ENCODE measurements around the gene SAMD9L. TPM values are rescaled to one million over a fixed set of nuclear protein-coding genes. Genes with fewer than 3 reads are reported as not detected.

SAMD9L gene
- total RNA-seq, 1 experiment from 2014 or later = 0.49 TPM

DNA sequence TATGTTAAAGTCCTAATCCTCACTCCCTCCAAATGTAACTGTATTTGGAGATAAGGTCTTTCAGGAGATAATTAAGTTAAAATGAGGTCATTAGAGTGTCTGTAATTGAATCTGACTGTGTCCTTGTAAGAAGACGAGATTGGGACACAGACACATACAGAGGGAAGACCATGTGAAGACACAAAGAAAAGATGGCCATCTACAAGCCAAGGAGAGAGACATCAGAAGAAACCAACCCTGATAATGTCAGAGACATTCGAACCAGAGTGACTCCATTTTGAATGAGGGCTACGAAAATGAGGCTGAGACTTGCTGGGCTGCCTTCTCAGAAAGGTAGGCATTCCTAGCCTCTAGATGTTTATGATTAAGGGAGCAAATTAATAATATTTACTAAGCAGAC is 542 bp upstream of the SAMD9L start:
- no TSS peak for BruUV-seq (replicated peaks)
- no peak for TF ChIP-seq EZH2 (IDR thresholded peaks at IDR 0.05; ENCODE audit: borderline replicate concordance, low read depth, low read length, poor library complexity, severe bottlenecking)
- TF ChIP-seq, protein P1, sequence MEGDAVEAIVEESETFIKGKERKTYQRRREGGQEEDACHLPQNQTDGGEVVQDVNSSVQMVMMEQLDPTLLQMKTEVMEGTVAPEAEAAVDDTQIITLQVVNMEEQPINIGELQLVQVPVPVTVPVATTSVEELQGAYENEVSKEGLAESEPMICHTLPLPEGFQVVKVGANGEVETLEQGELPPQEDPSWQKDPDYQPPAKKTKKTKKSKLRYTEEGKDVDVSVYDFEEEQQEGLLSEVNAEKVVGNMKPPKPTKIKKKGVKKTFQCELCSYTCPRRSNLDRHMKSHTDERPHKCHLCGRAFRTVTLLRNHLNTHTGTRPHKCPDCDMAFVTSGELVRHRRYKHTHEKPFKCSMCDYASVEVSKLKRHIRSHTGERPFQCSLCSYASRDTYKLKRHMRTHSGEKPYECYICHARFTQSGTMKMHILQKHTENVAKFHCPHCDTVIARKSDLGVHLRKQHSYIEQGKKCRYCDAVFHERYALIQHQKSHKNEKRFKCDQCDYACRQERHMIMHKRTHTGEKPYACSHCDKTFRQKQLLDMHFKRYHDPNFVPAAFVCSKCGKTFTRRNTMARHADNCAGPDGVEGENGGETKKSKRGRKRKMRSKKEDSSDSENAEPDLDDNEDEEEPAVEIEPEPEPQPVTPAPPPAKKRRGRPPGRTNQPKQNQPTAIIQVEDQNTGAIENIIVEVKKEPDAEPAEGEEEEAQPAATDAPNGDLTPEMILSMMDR (conservative IDR thresholded peaks at IDR 0.05; ENCODE audit: low read depth, low read length) = no peak
- Histone ChIP-seq H3K27me3 (replicated peaks; ENCODE audit: insufficient read depth, low read depth, low read length, poor library complexity) (no peaks in the 10 kb centered on the region), H3K4me3 (ENCODE audit: low read depth, low read length, poor library complexity, severe bottlenecking) (no peak overlapping the region), H3K27ac (ENCODE audit: low read depth, low read length, poor library complexity, severe bottlenecking) (no peak overlapping the region), H3K4me1 (ENCODE audit: insufficient read depth, low read length, poor library complexity, severe bottlenecking) (no peaks in the 10 kb centered on the region), H3K36me3 (ENCODE audit: insufficient read depth, low read length, poor library complexity, severe bottlenecking) (no peaks in the 10 kb centered on the region), H3K9me3 (ENCODE audit: low read depth, low read length, poor library complexity, severe bottlenecking) (no peaks in the 10 kb centered on the region)
- DNase-seq (ENCODE audit: low spot score) = no peak
- POLR2A ChIA-PET (ENCODE audit: low non-redundant PET) = no interaction called here
- intact Hi-C loops (cut with micrococcal nuclease; ENCODE audit: unreplicated experiment) = no loop called here
- CTCF ChIA-PET = no interaction called here

DNA sequence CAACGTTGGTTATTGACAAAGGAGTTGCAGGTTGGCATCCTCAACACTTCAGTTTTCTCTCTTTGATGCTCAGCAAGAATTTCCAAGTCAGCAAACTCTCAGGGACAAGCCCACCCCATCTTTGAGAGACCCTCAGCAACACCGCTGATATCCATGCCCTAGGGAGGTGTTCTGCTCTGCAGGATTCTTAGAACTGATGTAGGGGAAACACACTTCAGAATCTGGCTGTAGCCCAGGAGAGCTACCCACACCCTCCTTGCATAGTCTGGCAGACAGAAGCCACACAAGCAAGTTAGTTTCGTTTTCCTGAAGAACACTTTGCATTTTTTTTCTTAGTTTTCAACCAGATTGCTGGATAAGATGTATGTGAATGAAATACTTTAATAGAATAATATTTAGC is 822 bp downstream of the SAMD9L start:
- Histone ChIP-seq H3K9me3 (ENCODE audit: low read depth, low read length, poor library complexity, severe bottlenecking) (no peaks in the 10 kb centered on the region), H3K27me3 (replicated peaks; ENCODE audit: insufficient read depth, low read depth, low read length, poor library complexity) (no peaks in the 10 kb centered on the region), H3K4me1 (ENCODE audit: insufficient read depth, low read length, poor library complexity, severe bottlenecking) (no peaks in the 10 kb centered on the region), H3K36me3 (ENCODE audit: insufficient read depth, low read length, poor library complexity, severe bottlenecking) (no peaks in the 10 kb centered on the region), H3K4me3 (ENCODE audit: low read depth, low read length, poor library complexity, severe bottlenecking) (peak overlapping the region; percentile 36), H3K27ac (ENCODE audit: low read depth, low read length, poor library complexity, severe bottlenecking) (no peak overlapping the region)
- no TSS peak for BruUV-seq (replicated peaks)
- TF ChIP-seq, protein P1 (conservative IDR thresholded peaks at IDR 0.05; ENCODE audit: low read depth, low read length) = no peak
- TF ChIP-seq EZH2 (IDR thresholded peaks at IDR 0.05; ENCODE audit: borderline replicate concordance, low read depth, low read length, poor library complexity, severe bottlenecking) = no peak
- intact Hi-C loops (cut with micrococcal nuclease; ENCODE audit: unreplicated experiment) = no loop called here
- CTCF ChIA-PET = no interaction called here
- POLR2A ChIA-PET (ENCODE audit: low non-redundant PET) = no interaction called here
- peak; percentile 26 for DNase-seq (ENCODE audit: low spot score)

DNA sequence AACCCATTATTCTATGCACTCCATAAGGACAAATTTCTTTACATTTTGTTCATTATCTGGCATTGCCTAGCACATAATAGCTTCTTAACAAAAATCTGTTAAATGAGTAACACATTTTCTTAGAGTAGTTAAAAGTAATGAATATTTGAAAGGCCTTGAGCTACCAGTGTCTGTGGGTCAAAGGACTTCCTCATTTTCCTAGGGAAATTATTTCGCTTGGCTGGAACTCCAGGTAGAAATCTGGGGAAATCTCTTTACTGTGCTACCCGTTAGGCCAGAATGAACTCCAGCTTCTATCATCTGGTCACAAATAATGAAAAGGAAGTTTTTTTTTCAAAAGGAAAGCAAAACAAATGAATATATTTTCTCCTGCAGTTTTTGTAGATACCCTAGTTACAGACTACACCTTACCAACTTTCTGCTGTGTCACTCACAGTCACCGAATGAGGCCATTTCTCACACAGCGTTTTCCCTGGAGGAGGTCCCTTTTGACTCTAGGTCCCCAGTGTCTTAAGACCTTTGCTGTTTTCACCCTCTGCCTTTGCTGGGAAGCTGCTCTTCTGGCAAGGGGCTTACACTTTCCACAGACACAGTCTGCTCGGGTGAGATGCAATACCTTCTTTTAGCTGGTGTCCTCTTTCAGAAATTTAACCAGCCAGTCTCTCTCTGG is 1.6 kb downstream of the SAMD9L start:
- Histone ChIP-seq H3K36me3 (ENCODE audit: insufficient read depth, low read length, poor library complexity, severe bottlenecking) (no peaks in the 10 kb centered on the region), H3K4me3 (ENCODE audit: low read depth, low read length, poor library complexity, severe bottlenecking) (no peak overlapping the region), H3K27me3 (replicated peaks; ENCODE audit: insufficient read depth, low read depth, low read length, poor library complexity) (no peaks in the 10 kb centered on the region), H3K4me1 (ENCODE audit: insufficient read depth, low read length, poor library complexity, severe bottlenecking) (no peaks in the 10 kb centered on the region), H3K27ac (ENCODE audit: low read depth, low read length, poor library complexity, severe bottlenecking) (no peak overlapping the region), H3K9me3 (ENCODE audit: low read depth, low read length, poor library complexity, severe bottlenecking) (no peaks in the 10 kb centered on the region)
- no TSS peak for BruUV-seq (replicated peaks)
- CTCF ChIA-PET = no interaction called here
- DNase-seq (ENCODE audit: low spot score) = no peak
- POLR2A ChIA-PET (ENCODE audit: low non-redundant PET) = no interaction called here
- intact Hi-C loops (cut with micrococcal nuclease; ENCODE audit: unreplicated experiment) = no loop called here
- no peak for TF ChIP-seq EZH2 (IDR thresholded peaks at IDR 0.05; ENCODE audit: borderline replicate concordance, low read depth, low read length, poor library complexity, severe bottlenecking)
- TF ChIP-seq, protein P1 (conservative IDR thresholded peaks at IDR 0.05; ENCODE audit: low read depth, low read length) = no peak

All from A673 (cell line).